GM19463 (cell line): ENCODE measurements around the gene SND1.
"Not testable (repeated sequence)": the region's sequence is repeated elsewhere in the genome, so short reads cannot be mapped to it uniquely, and the experiment has no call there.

ENCODE experiments used
- ATAC-seq: cut with Tn5 transposase; IDR thresholded peaks from one replicate; pipeline ENCODE4 v1.9.1; 2021; ENCODE audit warnings: mild to moderate bottlenecking, moderate library complexity; ENCODE audit not compliant: unreplicated experiment

The SND1 gene

DNA sequence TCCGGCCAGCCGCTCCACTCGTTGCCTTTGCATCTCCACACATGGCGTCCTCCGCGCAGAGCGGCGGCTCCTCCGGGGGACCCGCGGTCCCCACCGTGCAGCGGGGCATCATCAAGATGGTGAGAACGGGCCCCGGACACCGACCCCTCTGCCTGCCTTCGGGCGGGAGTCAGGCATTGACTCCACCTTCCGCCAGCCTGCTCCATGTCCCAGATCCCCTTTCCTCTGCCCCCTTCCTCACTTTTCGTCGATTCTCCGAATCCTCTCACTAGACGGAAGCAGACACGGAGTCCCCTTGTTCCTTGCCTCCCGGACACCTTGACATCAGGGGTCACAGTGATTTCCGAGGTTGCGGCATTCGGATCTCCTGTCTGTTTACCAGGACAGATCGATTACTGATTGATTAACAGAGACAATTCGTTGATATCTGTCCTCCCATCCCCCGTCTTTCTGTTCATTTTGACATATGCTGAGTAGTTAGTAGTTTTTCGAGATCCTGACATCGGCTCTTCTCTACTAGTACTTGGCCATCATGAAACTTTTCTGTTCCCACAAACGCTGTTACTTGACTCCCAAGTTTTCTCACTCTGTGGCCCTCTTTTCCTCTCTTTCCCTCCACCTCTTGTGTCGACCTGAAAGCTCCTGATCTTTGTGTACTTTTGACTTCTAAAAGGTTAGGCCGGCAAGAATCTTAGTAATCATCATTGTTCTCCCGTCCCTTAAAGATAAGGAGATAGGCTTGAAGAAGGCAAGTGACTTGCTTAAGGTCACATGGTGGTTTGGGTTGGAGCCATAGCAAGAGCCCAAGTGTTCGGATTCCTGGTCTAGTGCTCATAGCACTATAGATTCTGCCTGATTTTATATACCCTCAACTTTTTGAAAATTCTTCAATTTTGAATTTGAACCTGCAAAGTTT is 597 bp downstream of the SND1 start:
- peak; percentile 4 for ATAC-seq

DNA sequence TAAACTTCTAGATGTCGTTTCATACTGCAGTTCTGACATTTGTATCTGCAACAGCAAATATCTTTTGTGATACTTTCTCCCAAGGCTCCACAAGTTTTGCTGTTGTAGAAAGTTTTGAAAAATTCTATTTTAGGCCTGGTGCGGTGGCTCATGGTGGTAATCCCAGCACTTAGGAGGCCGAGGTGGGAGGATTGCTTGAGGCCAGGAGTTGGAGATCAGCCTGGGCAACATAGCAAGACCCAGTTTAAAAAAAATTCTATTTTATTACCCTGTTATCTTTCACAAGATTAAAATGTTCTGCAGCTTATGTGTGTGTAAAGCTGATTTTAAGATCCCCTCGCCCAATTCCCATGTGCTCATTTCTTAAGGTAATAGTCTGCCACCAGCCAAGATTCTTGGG is 1.4 kb downstream of the SND1 start:
- ATAC-seq: no peak

DNA sequence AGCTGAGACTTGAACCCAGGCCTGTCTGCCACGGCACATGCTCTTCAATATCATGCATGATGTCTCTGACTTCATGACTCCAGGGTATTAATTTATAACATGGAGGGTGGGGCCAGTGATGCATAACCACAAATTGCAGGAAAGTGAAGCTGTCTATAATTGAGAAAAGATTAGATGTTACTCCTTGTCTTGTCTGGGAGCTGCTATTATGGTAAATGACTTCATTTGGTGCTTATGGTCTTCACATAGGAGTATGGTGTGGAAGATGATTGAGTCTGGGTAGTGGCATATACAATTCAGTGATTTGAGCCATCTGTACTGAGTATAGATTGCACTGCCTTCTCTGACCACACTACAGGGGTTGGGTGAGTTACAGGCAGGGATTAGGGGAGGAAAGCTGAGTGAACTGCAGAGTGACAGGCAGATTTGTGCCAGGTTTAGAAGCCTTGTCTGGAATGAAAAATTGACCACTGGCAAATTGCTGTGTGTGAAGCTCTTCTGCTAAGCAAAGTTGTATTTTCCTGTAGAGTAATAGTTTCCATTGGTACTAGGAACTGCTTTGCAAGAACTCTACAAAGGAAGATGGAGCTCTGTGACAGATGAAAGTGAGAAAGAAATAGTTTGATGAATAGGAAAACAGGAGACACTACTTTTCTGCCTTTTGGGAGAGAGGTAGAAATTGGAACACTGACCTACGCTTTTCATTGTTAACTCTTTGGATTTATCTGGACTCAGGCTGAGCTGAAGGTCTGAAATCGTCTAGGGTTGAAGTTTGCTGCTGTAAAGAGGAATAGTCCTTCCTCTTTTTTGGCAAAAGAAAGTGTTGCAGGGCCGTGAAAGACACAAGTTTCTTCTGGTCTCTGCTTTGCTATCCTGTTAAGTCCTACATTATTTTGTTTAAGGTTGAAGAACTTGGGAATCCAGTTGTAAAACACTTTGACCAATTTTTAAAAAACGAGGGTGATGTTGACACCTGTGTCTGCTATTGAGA is 2.7 kb downstream of the SND1 start:
- ATAC-seq: no peak

GRCh38 chr7:127655720-127656119 is 3.7 kb downstream of the SND1 start:
- ATAC-seq: no peak

DNA sequence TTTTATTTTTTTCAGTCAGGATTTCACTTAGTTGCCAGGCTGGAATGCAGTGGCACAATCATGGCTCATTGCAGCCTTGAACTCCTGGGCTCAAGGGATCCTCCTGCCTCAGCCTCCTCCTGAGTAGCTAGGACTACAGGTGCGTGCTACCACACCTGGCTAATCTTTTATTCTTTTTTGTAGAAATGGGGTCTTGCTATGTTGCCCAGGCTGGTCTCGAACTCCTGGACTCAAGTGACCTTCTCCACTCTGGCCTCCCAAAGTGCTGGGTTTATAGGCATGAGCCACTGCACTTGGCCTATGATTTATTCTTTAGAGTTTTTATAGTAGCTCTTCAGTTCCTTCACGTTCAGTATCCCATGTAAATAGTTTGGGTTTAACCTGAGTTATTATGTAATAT is 5.5 kb downstream of the SND1 start:
- ATAC-seq: no peak

DNA sequence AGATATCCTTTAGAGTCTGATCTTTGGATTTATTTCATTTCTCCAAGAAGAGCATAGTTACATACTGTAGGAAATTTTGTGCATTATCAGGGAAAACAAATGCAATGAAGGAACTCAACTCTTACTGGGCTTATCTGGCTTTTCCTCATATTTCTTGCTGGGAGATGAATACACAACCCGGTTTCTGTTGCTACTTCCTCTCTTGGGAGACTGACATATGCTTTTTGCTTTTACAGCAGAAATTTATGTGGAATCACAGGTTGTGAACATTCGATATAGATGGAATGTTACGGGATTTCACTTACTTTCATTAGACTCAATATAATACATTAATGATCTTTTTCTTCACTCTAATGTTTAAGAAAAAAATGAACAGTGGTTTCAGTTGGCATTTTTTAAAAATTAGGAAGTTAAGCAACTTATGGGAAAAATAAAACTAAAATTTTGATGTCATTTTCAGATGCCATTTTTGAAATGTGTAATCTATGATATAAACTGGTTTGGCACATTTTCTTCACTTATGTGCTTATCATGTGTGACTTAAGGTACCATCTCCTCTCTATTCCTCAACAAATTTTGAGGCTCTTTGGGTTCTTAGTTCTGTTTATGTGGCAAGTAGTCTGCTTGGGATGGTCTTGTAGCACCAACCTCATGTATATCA is 7.1 kb downstream of the SND1 start:
- ATAC-seq: no peak

GRCh38 chr7:127665922-127666321 is 13.9 kb downstream of the SND1 start:
- ATAC-seq: no peak

- no peak for ATAC-seq
Observed at GRCh38 chr7:127666602-127667001, 14.6 kb downstream of the SND1 start.

DNA sequence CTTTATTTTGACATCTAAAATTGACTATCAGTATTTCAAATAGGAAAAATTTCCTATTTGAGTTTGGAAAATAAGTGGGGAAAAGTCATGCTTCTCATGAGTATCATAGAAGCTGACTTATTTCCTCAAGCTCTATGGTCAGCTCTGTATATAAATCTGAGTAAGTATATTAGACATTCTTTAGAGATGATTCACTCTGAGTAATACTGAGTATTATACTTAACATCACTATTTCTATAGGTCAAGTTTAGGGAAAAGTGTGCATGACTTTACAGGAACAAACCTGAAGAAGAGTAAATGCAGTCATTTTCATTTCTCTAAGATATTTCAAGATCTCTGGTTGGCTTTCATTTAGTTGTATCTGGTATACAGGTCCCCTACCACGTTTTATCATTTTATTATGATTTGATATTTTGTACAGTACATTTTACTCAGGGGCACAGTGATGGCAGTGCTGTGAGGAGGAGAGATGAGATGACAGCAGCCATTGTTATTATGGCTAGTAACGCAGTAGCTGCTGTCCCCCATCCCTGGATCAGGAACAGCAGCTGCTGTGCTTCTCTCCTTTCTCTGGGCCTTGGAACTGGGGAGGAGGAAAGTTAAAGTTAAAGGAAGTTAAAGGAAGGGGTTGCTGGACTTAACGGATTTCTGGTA is 15.2 kb downstream of the SND1 start:
- ATAC-seq: no peak

- no peak for ATAC-seq
Observed at GRCh38 chr7:127667759-127668530, 16.0 kb downstream of the SND1 start.

DNA sequence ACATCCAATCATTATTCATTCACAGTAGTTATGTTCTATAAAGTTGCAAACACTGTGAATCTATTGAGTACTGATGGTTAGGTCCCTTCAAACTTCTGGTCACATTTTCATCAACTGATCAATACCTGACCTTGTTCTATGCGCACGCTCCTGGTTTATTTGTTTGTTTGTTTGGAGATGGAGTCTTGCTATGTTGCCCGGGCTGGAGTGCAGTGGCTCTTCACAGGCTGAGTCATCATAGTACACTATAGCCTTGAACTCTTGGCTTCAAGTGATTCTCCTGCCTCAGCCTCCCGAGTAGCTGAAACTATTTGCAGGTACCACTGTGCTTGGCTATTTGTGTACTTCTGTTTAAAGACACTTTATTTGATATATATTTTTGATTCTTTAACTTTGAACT is 19.3 kb downstream of the SND1 start:
- ATAC-seq: no peak

- no peak for ATAC-seq
Observed at GRCh38 chr7:127673902-127674301, 21.9 kb downstream of the SND1 start.

DNA sequence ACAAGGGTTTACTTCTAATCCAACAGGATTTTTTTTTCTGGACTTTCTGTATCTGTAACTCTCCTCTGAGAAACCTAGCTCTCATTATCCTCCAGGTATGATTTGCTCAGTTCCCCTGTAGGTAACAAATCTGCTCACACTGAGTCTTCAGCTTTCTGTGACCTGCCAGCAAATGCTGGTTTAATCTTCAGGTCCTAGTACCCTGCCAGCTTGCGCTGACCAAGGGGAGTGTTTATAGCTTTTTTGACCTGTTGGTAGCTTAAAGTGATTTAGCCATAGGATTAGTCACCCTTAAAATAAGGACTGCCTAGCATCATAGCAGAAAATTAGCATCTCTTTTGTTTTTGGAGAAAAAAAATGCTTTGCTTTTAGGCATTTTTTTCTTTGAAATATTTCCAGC is 22.4 kb downstream of the SND1 start:
- ATAC-seq: no peak

DNA sequence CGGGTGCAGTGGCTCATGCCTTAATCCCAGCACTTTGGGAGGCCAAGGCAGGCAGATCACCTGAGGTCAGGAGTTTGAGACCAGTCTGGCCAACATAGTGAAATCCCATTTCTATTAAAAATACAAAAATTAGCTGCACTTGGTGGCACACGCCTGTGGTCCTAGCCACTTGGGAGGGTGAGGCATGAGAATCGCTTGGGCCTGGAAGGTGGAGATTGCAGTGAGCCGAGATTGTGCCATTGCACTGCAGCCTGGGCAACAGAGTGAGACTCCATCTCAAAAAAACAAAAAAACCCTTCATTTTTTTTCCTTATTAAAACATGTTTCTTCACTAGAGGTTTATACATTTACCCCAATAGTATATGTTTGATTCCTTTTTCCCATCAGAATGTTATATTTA is 22.9 kb downstream of the SND1 start:
- ATAC-seq: not testable (repeated sequence)

DNA sequence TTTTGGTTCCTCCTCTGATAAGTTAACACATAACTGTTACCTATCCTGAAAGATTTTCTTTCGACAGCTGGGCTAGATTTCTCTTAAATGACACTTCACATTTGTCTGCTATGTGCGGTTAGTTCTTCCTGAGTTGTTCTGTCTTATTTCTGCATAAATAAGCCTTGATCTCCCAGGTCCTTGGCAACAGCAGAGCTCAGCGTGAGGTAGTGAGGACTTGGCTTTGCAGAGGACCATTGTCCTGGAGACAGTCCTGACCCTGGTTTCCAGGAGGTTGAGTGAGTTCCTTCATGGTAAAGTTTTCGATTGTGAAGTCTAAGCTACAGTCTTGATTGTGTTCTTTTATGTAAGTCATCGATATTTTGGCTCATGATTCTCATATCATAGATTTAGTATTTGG is 23.7 kb downstream of the SND1 start:
- ATAC-seq: no peak

DNA sequence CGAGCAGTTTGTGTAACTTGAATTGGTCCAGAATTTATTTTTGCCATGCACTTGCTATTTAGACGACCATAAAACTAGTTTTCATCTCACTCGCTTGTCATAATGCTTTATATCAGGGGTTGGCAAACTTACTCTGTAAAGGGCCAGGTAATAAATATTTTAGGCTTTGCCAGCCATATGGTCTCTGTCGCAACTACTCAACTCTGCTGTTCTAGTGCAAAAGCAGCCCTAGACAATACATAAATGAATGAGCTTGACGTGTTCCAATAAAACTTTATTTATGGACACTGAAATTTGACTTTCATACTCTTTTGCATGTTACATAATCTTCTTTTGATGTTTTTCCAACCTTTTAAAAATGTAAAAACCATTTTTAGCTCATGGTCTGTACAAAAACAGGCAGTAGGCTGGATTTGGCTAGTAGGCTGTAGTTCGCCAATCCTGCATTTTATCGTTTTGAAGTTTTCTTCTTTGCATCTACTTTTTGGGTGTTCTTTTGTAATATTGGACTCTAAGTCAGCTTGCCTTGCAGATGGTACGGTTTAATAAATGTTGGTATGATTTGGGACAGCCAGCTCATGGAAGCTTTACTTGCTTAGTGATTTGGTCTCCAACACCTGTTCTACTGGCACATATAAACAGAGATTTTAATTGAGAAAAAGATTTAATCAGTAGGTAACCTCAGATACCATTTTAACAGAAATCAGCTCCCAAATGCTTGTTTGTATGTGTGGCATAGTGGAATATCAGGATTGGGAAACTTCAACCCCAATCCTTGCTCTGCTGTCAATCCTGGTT is 25.6 kb downstream of the SND1 start:
- ATAC-seq: no peak

DNA sequence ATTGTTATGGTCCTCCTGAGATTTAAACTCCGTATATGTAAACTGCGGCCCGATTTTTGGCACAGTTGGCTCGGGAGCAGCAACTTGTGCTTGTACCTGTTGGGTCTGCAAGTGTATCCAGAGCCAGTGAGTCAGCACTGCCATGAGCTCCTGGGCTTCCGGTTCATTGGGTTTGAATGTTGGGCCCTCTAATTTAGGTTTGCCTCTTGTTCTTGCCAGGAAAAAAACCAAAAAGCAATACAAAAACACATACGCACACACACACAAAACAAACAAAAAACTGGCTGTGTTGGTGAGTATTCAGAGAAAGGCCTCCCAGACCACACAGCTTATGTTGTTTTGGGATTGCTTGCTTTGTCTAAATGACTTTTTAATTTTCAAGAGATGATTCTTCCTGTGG is 26.3 kb downstream of the SND1 start:
- peak; percentile 3 for ATAC-seq

- ATAC-seq: peak; percentile 92
Observed at GRCh38 chr7:127678947-127679346, 27.0 kb downstream of the SND1 start.

DNA sequence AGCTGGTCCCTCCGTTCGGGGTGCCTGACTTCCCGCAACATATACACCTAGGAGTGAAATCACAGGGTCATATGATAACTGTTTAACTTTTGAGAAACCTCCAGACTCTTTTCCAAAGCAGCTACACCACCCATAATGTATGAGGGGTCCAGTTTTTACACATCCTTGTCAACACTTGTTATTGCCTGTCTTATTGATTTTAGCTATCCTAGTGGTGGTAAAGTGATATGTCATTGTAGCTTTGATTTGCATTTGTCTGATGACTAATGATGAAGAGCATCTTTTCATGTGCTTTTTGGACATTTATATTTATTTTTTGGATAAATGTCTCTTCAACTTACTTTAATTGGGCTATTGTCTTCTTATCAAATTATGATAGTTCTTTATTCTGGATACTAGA is 29.0 kb downstream of the SND1 start:
- no peak for ATAC-seq
